ENCODE data around the gene FAM204A.
A peak's percentile ranks its signal among the peaks of the same experiment; 100 is the strongest.

Gene FAM204A

DNA sequence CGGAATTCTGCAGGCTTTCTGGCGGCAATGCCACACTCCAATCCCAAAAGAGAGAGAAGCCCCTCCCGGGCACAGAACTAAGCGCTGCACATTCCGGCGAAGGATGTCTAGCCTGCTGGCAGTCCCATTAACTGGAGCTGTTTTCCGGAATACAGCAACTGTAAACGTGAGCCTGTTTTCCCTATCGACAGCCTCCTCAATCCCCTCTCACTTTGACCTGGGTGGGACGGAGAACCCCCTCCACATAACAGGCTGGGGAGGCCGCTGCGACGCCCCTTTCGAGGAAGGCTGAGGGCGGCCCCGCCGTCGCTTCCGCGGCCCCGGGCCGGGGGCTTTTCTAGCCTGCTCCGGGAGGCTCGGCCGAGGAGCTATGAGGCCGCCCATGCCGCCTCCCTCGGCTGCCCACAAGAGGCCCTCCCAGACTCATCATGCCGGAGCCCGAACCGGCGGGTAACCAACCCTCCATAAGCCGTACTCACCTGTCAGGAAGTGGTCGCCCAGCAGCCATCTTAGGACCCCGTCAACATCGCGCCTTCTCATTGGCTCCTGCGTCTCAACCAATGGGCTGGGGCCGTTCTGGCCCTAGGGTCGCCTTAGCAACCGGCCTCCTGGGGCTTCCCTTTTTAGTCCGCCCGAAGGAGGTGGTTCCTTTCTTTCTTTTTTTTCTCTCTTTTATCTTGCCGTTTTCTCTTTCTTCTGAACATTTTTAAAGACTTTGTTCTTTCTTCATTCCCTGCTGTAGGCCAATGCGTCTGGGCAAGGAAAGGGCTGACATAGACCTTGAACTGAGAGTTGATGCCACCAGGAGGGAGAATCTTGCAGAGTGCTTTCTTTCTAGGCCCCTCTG lies at the start of gene FAM204A:
Gene FAM204A, minus strand, starts transcription at position 534 of the 847 bp plus-strand sequence. CDS start 5,909 bp downstream, outside the sequence.
- peak; percentile 98 for DNase-seq

DNA sequence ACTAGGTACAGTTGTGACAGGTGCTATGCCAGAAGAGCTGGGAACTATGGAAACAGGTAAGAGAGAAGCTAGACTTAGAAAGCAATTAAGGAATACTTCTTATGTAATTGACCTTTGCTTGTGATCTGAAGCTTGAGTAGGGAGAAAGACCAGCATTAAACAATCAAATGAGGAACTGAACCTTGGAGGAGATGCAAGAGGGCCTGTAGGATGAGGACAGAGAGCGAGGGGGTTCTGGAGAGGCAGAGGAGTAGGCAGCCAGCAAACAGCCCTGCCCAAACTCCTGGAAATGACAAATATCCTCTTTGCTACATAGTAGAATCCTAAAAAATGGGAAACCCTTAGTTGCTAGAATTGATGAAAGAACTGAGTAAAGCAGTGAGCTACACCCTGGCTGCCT lies 41.6 kb upstream of the FAM204A start:
- no peak for DNase-seq

DNA sequence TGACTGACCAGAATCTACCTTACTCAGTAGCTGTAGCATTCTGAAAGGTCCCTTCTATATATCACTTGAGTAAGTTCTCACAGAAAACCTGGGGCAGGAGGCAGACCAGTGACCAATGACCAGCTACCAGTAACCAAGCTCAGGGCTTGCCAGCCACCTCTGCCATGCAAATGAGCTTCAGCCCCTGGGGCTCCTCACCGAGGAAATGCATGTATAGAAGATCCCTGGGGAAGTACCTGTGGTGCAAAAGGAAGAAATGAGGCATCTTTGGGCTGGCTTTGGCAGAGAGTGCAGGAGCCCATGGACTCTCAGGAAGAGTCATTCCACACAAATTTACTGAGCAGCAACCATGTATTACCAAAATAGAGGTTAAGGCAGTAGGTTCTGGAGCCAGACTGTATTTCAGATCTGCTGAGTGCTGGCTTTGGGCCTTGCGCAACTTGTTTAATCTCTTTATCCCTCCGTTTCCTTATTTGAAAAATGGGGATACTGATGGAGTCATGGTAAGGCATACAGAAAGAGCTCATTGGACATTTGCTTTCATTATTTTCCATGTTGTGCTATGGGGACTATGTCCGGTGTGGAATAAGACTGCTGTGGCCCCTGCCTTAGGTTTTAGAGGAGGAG lies 41.1 kb upstream of the FAM204A start:
- no peak for DNase-seq

DNA sequence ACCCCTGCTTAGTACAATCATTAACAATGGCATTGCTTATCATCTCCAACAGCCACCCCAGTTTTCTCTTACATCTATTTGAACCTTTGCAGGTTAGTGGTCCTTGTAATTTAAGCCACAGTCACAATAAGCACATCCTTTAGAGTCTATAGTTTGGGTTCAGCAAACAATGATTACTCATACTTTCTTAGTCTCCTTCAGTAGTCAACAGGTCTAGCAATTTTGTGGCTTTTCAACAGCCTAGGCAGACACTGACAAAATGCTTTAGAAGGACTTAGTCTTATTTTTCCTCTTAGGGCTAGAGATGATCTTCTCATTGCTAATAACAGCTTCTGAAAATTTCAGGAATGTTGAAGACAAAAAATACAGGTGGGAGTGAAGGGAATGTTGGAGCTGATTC lies 32.3 kb upstream of the FAM204A start:
- no peak for DNase-seq

DNA sequence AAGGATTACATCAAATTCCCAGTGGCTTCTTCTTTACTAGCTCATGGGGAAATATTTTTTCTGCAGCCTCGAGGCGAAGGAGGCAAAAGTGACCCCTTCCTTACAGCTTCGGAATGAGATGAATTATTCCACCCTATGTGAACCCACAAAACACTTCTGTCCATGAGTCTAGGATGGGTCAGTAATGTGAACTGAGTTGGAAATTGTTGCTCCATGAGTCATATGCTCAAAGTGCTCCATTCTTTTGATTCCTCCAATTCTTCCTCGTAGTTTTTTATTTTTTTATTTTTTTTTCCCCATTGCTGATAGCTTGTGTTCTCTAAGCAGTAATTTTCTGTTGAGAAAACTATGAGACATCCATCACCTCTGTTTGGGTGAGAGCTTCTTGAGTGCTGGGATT lies 31.7 kb upstream of the FAM204A start:
- DNase-seq, result no peak

DNA sequence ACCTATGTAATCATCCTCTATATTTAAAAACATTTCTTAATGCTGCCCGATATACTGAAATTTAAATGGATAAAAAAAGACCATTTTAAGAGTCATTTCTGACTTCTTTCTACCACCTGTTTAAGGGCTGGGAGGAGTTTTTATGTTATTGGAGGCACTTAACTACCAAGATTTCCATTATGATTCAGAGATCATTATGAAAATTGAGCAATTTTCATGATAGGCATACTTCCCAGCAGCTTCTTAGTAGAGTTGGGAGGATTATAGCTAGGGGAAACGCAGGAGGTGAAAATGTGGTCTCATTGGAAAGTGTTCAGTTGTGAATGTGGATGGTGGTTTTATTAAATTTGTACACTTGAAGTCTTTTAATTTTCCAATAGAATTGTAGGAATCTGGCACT lies 28.4 kb upstream of the FAM204A start:
- no peak for DNase-seq

DNA sequence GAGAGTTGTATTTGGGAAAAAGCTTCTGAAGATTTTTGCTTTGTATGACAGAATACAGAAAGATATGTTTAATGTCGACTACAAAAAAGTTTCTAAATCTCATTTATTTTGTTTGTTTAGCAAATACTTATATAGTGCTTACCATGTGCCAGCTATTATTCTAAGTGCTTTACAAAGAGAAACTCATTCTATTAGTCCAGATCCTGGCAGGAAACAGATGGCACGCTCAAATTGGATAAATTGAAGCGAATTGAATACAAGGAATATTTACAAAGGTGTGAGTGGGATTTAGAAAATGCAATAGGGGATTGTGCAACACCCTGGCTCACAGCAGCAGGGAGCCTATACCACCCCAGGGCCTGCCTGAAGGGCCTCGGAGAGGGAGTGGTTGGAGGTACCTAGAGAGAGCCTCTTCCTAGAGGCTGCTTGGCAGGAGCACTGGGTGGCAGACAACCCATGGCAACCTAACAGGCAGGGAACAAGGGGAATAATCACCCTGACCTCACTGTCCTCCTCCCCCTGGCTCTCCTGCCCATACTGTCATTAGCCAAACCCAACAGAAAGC lies 27.6 kb upstream of the FAM204A start:
- DNase-seq, result no peak

DNA sequence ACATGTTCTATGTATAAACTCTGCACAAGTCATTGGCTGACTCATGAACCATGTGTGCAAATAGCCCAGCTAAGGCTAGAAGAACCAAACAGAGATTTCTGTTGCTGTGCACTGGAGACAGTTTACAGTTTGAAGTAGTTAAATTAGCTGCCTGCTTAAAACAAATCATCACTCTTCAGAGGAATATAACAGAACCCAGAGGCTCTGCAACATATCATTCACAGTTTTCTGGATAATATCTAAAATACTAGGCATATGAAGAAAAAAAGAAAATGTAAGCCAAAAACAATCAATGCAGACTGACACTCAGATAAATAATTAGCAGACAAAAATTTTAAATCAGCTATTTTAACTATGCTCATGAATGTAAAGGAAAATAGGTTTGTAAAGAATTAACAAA lies 23.6 kb upstream of the FAM204A start:
- DNase-seq, result no peak

DNA sequence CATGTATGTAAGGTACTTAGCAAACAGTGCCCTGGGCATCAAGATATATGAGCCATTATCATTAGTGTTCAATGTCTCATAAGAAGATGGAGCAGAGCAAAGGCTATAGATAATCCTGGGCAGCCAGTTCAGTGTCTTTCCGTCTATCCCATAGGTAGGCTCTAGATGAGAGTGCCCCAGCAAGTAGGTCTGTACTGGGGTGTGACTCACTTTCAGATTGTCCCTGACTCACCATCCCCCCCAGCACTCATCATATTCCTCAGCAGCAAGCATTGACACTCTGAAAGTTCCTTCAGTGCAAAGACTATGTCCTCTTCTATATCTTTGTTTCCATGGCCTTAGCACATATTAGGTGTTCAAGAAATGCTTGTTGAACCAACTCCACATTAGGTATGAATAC lies 20.0 kb upstream of the FAM204A start:
- DNase-seq, result no peak

DNA sequence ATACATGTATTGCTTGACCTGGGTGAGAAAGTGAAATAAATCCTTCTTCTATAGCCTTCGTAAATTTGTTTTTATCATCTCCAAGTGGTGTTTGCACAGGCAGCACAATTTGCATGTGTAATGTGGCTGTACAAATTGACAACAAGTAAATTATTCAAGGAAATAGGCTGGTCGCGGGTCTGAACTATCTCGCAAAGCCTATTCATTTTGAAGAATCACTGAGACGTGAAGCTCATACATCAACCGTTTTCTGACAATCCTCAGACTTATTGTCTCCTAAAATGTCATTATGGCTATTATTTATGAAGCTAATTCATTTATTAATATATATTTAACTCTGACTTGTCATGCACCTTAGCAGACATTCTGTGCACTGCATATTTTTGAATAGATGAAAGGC lies 16.2 kb upstream of the FAM204A start:
- DNase-seq, result no peak

DNA sequence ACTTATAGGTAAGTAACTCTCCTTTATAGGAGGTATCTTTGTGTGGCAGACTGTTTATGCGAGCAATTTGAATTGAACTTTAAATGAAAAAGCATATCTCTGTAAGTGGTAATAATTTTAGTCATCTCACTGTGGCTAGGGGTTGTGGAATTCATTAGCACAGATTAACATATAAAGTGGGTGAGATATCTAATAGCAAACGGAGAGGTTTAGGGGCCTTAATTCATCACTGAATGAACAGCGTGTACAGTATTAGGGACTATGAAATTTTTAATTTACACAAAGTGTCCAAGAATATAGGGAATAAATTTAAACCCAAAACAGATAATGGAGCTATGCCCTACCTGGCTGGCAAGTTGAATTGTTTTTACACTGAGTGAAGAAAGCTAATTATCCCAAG lies 15.7 kb upstream of the FAM204A start:
- DNase-seq, result no peak

DNA sequence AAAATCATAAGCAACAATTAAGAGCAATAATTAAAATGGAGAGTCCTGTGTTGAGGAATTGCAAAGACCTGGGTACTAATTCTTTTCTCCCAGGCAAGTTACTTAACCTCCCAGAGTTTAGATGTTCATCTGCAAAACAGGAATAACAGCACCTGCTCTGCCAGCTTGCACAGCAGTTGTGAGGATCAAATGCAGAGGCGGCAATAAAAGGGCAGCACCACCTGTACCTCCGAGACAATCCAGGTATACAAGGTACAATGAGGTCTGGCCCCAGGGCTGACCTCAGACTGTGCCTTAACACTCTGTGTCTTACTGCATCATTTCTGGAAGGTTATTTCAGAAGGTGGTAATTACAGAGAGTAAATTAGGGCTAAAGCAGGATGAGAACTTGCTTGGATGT lies 14.5 kb upstream of the FAM204A start:
- DNase-seq, result no peak

DNA sequence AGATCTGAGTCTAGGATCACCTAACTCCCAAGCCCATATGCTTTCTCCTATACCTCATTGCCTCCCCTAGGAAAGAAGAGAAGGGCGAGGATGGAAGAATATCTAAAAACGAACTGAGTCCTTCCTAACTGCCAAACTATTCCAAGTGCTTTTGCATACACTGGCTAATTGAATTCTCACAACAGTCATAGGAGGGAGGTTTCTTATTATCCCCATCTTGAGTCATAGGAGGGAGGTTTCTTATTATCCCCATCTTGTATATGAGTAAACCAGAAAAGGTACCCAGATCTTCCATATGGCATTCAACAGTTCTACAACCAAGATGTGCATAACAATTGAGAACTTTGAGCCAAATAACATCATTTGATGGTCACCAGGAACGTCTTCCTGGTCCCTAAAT lies 13.1 kb upstream of the FAM204A start:
- DNase-seq, result no peak

DNA sequence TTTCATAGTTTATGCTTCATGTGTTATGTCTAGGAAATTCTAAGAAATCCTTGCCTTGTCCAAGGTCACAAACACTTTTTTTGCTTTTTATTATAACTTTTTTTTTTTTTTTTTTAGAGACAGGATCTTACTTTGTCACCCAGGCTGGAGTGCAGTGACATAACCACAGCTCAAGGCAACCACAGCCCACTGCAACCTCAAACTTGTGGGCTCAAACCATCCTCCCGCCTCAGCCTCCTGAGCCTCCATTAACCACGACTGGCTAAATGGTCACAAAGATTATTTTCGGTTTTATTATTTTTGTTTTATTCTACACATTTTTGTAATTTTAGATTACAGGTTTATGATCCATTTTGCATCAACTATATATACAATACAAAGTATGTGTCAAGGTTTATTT lies 7.1 kb upstream of the FAM204A start:
- no peak for DNase-seq

DNA sequence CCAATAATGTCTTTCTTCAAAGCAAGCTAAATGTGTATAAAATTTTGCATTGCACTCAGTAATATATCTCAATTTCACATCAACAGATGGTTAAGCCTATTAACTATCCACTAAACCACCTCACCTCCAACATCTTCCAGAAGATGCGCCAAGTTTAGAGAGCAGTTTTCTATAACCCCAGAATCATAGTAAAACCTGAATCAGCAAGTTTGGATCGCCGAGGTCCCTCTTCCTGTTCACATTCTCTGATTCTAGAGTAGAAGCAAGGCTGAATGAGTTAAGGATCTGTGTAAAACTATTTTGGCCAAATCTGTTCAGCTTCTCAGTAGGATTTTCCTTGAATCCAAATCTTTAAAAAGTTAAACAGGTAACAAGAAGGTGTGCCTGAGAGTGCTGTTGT lies 1.4 kb upstream of the FAM204A start:
- no peak for DNase-seq

DNA sequence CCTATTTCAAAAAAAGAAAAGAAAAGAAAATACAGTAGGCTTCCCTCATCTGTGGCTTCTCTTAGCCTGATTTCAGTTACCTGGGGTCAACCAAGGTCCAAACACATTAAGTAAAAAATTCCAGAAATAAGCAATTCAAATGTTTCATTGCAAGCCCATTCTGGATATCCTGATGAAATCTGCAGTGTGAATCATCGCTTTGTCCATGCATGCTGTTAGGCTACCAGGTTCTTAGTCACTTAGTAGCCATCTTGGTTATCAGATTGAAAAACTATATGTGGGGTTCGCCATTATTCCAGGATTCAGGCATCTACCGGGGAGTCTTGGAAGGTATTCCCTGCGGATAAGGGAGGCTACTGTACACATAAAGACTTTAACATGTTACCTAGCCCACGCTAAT lies 991 bp upstream of the FAM204A start:
- no peak for DNase-seq

DNA sequence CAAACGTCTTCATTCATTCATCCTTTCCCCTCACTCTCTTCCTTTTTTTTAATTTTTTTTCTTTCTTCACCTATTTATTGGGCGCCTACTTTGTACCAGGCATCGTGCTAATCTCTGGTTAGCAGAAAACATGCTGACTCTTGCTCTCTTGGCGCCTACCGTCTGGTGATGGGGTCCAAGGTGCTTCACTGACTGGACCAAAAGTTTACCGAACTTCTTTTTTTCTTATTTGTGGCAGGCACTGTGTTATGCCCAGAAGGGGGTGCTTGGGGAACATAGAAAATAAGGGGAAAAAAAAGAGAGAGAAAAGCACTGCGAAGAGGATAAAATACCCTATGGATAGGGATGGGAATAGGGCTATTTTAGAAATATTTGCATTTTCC lies 505 bp upstream of the FAM204A start:
- DNase-seq, result no peak

DNA sequence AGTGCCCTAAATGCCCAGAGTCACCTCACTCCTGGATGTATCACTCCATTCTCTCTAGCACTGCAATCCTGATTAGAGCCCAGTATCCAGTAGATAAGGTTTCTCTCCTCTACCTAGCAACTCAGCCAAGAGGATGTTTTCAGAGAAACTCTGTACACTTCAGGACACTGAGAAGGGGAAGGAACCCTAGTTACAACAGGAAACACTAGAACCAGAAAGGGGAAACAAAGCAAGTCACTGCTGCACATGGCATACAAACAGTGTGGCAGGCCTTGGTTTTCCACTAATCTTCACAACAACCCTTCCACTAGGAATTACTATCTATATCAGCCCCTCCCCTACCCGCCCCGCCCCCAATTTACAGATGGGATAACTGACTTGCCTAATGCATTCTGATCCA lies 1.6 kb downstream of the FAM204A start:
- no peak for DNase-seq

DNA sequence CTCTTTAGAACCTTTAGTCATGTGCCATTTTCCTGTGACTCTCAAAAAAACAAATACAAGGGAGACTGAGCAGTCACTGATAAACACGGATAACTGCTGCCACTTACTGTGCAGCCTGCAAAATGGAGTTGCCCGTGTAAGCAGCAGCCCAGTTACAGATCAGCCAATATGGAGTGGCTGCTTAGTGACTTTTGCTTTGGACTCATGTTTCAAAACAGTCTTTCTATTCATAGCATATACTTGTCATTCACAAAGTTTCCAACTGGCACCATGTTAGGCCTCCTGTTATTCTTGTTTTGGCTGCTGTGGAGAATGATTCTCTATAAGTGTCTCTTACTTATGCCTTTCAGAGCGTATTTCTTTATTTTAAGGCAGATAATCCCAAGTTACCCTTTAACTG lies 3.0 kb downstream of the FAM204A start:
- no peak for DNase-seq

DNA sequence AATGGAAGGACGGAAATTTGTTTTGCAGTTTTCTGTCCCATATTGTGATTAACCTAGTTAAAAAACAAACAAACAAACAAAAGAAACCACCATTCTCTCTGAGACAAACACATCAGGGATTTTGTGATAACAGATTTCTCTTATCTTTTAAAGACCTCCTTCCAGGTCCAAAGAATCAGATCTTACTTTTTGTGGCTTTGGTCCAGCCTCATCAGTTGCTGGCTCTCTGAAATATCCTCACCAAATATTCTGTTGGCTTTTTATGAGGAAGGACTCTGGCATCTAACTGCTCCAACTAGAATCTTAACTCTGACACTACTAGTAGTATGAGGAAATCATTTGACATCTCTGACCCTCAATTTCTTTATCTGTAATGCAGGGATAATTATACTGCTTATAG lies 4.8 kb downstream of the FAM204A start:
- DNase-seq, result no peak

DNA sequence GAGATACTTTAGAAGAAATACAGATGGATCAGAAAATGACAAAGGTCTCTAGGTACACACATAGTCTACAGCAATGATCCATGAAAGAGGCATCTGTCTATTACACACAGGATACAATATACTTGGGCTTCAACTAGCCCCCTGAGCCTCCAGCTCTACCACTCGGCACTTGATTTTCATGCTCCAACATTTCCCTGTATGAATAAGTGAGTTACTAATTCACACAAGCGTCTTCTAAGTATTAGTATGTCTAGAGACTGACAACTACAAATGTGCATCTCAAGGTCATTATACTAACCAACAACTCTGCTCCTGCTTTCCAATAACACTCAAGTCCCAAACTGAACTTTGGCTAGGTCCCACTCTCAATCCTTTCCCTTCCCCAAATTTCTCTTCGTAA lies 8.3 kb downstream of the FAM204A start:
- no peak for DNase-seq

DNA sequence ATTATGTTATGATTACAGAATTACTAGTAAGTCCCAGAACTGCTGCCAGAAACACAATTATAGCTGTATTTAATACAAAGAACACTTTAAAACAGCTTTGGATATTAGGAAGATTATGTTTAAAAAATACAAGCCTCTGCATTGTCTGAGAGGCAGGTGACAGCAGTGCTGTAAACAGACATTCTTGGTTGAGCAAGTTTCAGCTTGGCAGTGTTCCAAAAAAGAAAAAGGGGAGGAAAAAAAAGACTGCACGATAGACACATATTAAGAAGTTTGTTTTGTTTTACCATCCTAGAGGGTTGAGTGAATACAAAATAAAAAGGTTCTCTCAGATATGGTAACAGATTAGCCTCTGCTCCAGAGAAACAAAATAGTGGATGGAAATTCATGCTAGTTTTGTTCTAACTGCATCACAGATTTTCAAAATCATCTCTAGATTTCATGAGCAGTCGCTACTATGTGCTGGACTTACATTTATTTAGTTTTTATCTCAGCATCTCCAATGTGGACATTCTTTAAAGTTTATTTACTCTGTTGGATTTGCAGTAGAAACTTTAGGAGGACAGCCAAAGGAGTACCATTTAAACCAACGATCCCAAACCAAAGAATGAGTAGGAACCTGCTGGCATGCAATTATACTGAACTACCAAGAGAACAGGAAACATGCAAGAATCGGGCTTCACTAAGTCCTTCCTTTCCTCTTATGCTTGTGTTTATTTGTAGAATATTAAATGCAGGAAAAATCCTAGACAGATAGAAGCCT lies 9.0 kb downstream of the FAM204A start:
- DNase-seq, result no peak

DNA sequence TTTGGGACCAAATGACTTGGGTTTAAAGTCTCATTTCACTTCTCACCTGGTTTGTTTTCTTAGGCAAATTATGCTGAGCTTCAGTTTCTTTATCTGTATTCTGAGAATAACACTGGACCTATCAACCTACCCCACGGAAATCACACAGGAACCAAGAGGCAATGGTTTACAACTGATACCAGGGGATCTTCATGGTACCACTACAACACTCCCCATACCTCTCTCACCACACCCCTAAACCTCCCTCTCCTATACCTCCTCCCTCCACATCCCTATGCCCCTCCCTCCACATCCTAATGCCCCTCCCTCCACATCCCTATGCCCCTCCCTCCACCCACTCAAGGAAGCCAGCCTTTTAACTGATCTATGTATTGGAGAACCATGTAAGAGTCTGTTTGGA lies 9.9 kb downstream of the FAM204A start:
- no peak for DNase-seq
